ENCODE results near the gene HYDIN. TPM values are rescaled to one million over a fixed set of nuclear protein-coding genes. Genes with fewer than 3 reads are reported as not detected.

The HYDIN gene
- 0.33 and 0.42 TPM in 2 replicates for polyA plus RNA-seq (2012; rRNA removed)
- polyA plus RNA-seq (2012; cell fraction: cytosol; rRNA removed): 0.33 and 0.52 TPM in 2 replicates
- 0.38 and 0.74 TPM in 2 replicates for polyA plus RNA-seq (2012; cell fraction: nucleus; rRNA removed)

GRCh38 chr16:71230122-71230845, at the start of gene HYDIN:
Gene HYDIN (minus strand): TSS chr16:71230722. CDS start chr16:71186895, 43,827 bp downstream.
- H3K4me1 ChIP-seq (ENCODE audit: control insufficient read depth in 1 of 2, insufficient read depth in 2 of 2, low read depth in 1 of 2, low read length in 1 of 2): peaks cover 0 to 5% of the 10 kb centered on the region in 2 experiments; a peak in 1 of 4 replicates
- CTCF ChIA-PET: interaction anchor here (0.8 kb wide), 1 partner anchor 81 kb away, joined by 5 read pairs; no protein-coding TSS in a partner anchor
- H3K27ac ChIP-seq (ENCODE audit: low read depth in 2 of 2, low read length in 1 of 2): no peak within 1 kb of the TSS
- H3K79me2 ChIP-seq (ENCODE audit: insufficient read depth): no peaks in the 10 kb centered on the region
- H3K9ac ChIP-seq: no peak within 1 kb of the TSS
- peak within 1 kb of the TSS; percentile 53 for H3K4me2 ChIP-seq
- H2AFZ ChIP-seq (ENCODE audit: low read depth): peak within 1 kb of the TSS; percentile 41; the same call in 1 of the 2 replicates
- WGBS (ENCODE audit: low lambda C conversion rate): 5% methylated on average over 24 of the region's 38 CpGs
- H3F3A ChIP-seq (replicated peaks; ENCODE audit: insufficient read depth): no peaks in the 10 kb centered on the region
- H3K9me2 ChIP-seq: no peaks in the 10 kb centered on the region
- H3K36me3 ChIP-seq (replicated peaks in 1 of 2; ENCODE audit: control insufficient read depth in 1 of 2, insufficient read depth in 2 of 2, low read length in 1 of 2): no peaks in the 10 kb centered on the region
- peak within 1 kb of the TSS; percentile 51 to 59 for H3K4me3 ChIP-seq (ENCODE audit: low read depth in 2 of 2, low read length in 1 of 2)
- H3K9me3 ChIP-seq: peaks cover 6% of the 10 kb centered on the region; the same call in 1 of the 2 replicates
- DNase-seq: peak; percentile 91
- H4K20me1 ChIP-seq (ENCODE audit: insufficient read depth): no peaks in the 10 kb centered on the region
- H3K27me3 ChIP-seq (ENCODE audit: insufficient read depth): no peaks in the 10 kb centered on the region
- POLR2A ChIA-PET: no interaction called here
- TF ChIP-seq RXRA (IDR thresholded peaks at IDR 0.05; ENCODE audit: borderline replicate concordance, low read depth) (no peak), SMC3 (IDR thresholded peaks at IDR 0.05; ENCODE audit: low read depth, low read length) (peak; percentile 9; the same call in 1 of the 2 replicates), REST (IDR thresholded peaks at IDR 0.05; ENCODE audit: low read depth, low read length) (no peak), USF2 (IDR thresholded peaks at IDR 0.05; ENCODE audit: borderline replicate concordance, low read depth, low read length) (no peak), RCOR1 (IDR thresholded peaks at IDR 0.05; ENCODE audit: low read length) (0 out of 2 replicates have a peak, but pooled peaks have one; percentile 9), NFIC (IDR thresholded peaks at IDR 0.05; ENCODE audit: borderline replicate concordance) (no peak), RAD21 (IDR thresholded peaks at IDR 0.05; ENCODE audit: low read length) (peak; percentile 12; the same call in 1 of the 2 replicates), TEAD4 (IDR thresholded peaks at IDR 0.05; ENCODE audit: borderline replicate concordance, insufficient read depth) (no peak), IRF3 (IDR thresholded peaks at IDR 0.05; ENCODE audit: low read depth, low read length) (peak; percentile 21; the same call in 1 of the 2 replicates), PBX3 (IDR thresholded peaks at IDR 0.05) (peak; percentile 52), CTCF (IDR thresholded peaks at IDR 0.05) (no peak), FOXJ3 (CRISPR knock-in tag; IDR thresholded peaks at IDR 0.05) (0 out of 2 replicates have a peak, but pooled peaks have one; percentile 11), FOSL2 (IDR thresholded peaks at IDR 0.05; ENCODE audit: borderline replicate concordance, low read depth) (no peak), POLR2AphosphoS5 (IDR thresholded peaks at IDR 0.05; ENCODE audit: low read depth, low read length) (no peak), FOXM1 (IDR thresholded peaks at IDR 0.05; ENCODE audit: low read depth) (no peak), GATA2 (CRISPR knock-in tag; IDR thresholded peaks at IDR 0.05) (no peak), TCF12 (IDR thresholded peaks at IDR 0.05) (no peak), EP300 (IDR thresholded peaks at IDR 0.05; ENCODE audit: borderline replicate concordance in 1 of 2, low read depth in 1 of 2, low read length in 1 of 2) (no peak)
- TF ChIP-seq, protein P1, sequence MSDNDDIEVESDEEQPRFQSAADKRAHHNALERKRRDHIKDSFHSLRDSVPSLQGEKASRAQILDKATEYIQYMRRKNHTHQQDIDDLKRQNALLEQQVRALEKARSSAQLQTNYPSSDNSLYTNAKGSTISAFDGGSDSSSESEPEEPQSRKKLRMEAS (IDR thresholded peaks at IDR 0.05; ENCODE audit: low read depth): 0 out of 2 replicates have a peak, but pooled peaks have one; percentile 30
- TF ChIP-seq, protein P2, sequence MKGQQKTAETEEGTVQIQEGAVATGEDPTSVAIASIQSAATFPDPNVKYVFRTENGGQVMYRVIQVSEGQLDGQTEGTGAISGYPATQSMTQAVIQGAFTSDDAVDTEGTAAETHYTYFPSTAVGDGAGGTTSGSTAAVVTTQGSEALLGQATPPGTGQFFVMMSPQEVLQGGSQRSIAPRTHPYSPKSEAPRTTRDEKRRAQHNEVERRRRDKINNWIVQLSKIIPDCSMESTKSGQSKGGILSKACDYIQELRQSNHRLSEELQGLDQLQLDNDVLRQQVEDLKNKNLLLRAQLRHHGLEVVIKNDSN (IDR thresholded peaks at IDR 0.05; ENCODE audit: borderline replicate concordance, low read depth): no peak
